Hepatocyte (in vitro differentiated cells): ENCODE measurements around the gene LMAN2. TPM values are rescaled to one million over a fixed set of nuclear protein-coding genes. Genes with fewer than 3 reads are reported as not detected.

ENCODE experiments used
- DNase-seq: peaks from one replicate; pipeline ENCODE4 v3.0.0-alpha.2; 2016; ENCODE audit warnings: low spot score
- H2AFZ ChIP-seq: fragments of 200-600 bp; sonication (generic); 2 replicates; pipeline ENCODE4 v1.6.0; 2016; ENCODE audit warnings: antibody characterized with exemption, mild to moderate bottlenecking
- H3K27ac ChIP-seq: fragments of 200-600 bp; sonication (generic); 2 replicates; pipeline ENCODE4 v1.5.1; 2016; ENCODE audit warnings: mild to moderate bottlenecking
- H3K27me3 ChIP-seq: fragments of 200-600 bp; sonication (generic); 2 replicates; pipeline ENCODE4 v1.6.1; 2016
- H3K36me3 ChIP-seq: fragments of 200-600 bp; sonication (generic); replicated peaks from 2 replicates; pipeline ENCODE4 v1.5.1; 2016; ENCODE audit warnings: low read depth; ENCODE audit not compliant: insufficient read depth
- H3K4me1 ChIP-seq: fragments of 200-600 bp; sonication (generic); 2 replicates; pipeline ENCODE4 v1.5.1; 2016; ENCODE audit warnings: mild to moderate bottlenecking, moderate library complexity; ENCODE audit not compliant: insufficient read depth
- H3K4me2 ChIP-seq: fragments of 200-600 bp; sonication (generic); 2 replicates; pipeline ENCODE4 v1.6.0; 2016
- H3K4me3 ChIP-seq: fragments of 200-600 bp; sonication (generic); 2 replicates; pipeline ENCODE4 v1.5.1; 2016; ENCODE audit warnings: mild to moderate bottlenecking
- H3K79me2 ChIP-seq: fragments of 200-600 bp; sonication (generic); 2 replicates; pipeline ENCODE4 v1.6.0; 2017; ENCODE audit warnings: mild to moderate bottlenecking
- H3K9me2 ChIP-seq: fragments of 200-600 bp; sonication (generic); replicated peaks from 2 replicates; pipeline ENCODE4 v1.6.0; 2017; ENCODE audit warnings: mild to moderate bottlenecking; ENCODE audit not compliant: insufficient read depth
- H3K9me3 ChIP-seq: fragments of 200-600 bp; sonication (generic); 2 replicates; pipeline ENCODE4 v1.5.1; 2016; ENCODE audit warnings: low read depth, mild to moderate bottlenecking
- H4K20me1 ChIP-seq: fragments of 200-600 bp; sonication (generic); 2 replicates; pipeline ENCODE4 v1.6.0; 2016; ENCODE audit warnings: mild to moderate bottlenecking; ENCODE audit not compliant: insufficient read depth, poor library complexity, severe bottlenecking
- EZH2 ChIP-seq: fragments of 200-600 bp; sonication (generic); IDR thresholded peaks from 2 replicates; pipeline ENCODE4 v1.6.1; 2016; ENCODE audit warnings: antibody characterized with exemption, mild to moderate bottlenecking, borderline replicate concordance
- EZH2phosphoT487 ChIP-seq: fragments of 200-600 bp; sonication (generic); IDR thresholded peaks from one replicate; pipeline ENCODE4 v1.6.1; 2018; ENCODE audit warnings: antibody characterized with exemption, mild to moderate bottlenecking, low read depth, moderate library complexity; ENCODE audit not compliant: unreplicated experiment, severe bottlenecking
- WGBS: methylation state at CpG from one replicate; pipeline ENCODE4 v1.1.6; 2016; ENCODE audit warnings: low lambda C conversion rate; ENCODE audit errors: missing lambda C conversion rate; 5-methylcytosine and 5-hydroxymethylcytosine counted together
- polyA plus RNA-seq: library from polyadenylated mRNA; unstranded; fragments of >200 nt; fragmentation: Nextera tagmentation; extraction: Ambion mirVana; gene quantifications from 2 replicates; pipeline ENCODE4 v1.2.1, GENCODE V29; 2016
- total RNA-seq: library from RNA; depleted of rRNA; stranded (reverse); fragments of >200 nt; gene quantifications from 2 replicates; pipeline ENCODE4 v1.2.3, GENCODE V29; 2014
- TF ChIP-seq, protein P1 (sequence below): fragments of 200-600 bp; sonication (generic); IDR thresholded peaks from 2 replicates; pipeline ENCODE4 v1.5.1; 2016; ENCODE audit warnings: antibody characterized with exemption, mild to moderate bottlenecking; ENCODE audit not compliant: poor library complexity

Gene LMAN2
- total and polyA plus RNA-seq, 2 experiments from 2014 or later, result 357 to 391 TPM

- no peak overlapping the region for H3K4me3 ChIP-seq
- H2AFZ ChIP-seq, result no peak overlapping the region
- H4K20me1 ChIP-seq, result no peaks in the 10 kb centered on the region
- no peaks in the 10 kb centered on the region for H3K79me2 ChIP-seq
- H3K9me3 ChIP-seq, result no peaks in the 10 kb centered on the region
- TF ChIP-seq EZH2 (no peak), EZH2phosphoT487 (no peak)
- TF ChIP-seq, protein P1, sequence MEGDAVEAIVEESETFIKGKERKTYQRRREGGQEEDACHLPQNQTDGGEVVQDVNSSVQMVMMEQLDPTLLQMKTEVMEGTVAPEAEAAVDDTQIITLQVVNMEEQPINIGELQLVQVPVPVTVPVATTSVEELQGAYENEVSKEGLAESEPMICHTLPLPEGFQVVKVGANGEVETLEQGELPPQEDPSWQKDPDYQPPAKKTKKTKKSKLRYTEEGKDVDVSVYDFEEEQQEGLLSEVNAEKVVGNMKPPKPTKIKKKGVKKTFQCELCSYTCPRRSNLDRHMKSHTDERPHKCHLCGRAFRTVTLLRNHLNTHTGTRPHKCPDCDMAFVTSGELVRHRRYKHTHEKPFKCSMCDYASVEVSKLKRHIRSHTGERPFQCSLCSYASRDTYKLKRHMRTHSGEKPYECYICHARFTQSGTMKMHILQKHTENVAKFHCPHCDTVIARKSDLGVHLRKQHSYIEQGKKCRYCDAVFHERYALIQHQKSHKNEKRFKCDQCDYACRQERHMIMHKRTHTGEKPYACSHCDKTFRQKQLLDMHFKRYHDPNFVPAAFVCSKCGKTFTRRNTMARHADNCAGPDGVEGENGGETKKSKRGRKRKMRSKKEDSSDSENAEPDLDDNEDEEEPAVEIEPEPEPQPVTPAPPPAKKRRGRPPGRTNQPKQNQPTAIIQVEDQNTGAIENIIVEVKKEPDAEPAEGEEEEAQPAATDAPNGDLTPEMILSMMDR, result no peak
- WGBS, result 98% methylated on average over 31 of the region's 35 CpGs
- no peaks in the 10 kb centered on the region for H3K27me3 ChIP-seq
- no peak for DNase-seq
- no peak overlapping the region for H3K27ac ChIP-seq
- no peaks in the 10 kb centered on the region for H3K4me1 ChIP-seq
- no peak overlapping the region for H3K4me2 ChIP-seq
- H3K36me3 ChIP-seq, result no peaks in the 10 kb centered on the region
- H3K9me2 ChIP-seq, result no peaks in the 10 kb centered on the region
These were observed 19.2 kb downstream of the LMAN2 start for GRCh38 chr5:177332031-177332895.

DNA sequence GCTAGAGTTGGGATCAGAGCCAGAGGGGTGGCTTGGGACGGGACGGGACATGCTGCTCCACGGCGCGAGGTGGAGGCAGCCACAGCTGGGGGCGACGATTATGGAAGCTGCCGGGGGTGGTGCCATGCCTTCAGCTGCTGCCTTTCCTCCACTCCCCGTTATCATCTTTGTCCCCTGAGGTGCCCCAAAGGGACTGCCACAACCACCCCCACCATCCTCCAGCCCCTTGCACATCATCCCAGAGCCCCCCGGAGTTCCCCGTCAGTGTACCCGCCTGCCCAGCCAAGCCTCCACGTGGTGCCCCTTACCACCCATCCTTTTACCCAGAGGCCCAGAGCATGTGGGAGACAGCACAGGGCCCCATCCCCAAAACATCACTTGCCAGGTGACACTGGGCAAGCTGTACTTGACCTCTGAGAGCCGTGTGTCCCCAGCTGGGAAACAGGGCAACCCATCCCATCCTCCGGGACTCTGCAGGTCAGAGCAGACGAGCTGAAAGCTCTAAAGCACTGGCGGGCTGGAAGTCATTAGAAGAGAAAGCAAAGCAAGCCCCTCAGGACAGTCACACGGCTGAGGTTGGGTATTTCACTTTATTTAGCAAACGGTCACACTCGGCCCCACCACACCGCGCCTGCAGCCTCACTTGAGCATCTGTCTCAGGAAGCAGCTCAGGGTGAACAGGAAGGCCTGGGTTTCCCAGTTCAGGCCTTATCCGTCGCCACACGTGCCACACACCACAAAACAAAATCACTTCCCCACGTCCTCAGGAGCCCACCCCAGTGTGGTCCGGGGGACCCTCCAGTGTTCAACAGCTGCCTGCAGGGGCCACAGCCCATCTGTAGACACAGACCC lies 20.3 kb downstream of the LMAN2 start:
- DNase-seq, result no peak
- H3K4me1 ChIP-seq, result peaks cover 3% of the 10 kb centered on the region
- TF ChIP-seq EZH2 (no peak), EZH2phosphoT487 (no peak)
- TF ChIP-seq, protein P1, result no peak
- H4K20me1 ChIP-seq, result no peaks in the 10 kb centered on the region
- H3K4me2 ChIP-seq, result no peak overlapping the region
- no peaks in the 10 kb centered on the region for H3K36me3 ChIP-seq
- 96% methylated on average over 23 of the region's 27 CpGs for WGBS
- no peak overlapping the region for H3K27ac ChIP-seq
- no peak overlapping the region for H3K4me3 ChIP-seq
- no peaks in the 10 kb centered on the region for H3K9me3 ChIP-seq
- no peaks in the 10 kb centered on the region for H3K27me3 ChIP-seq
- no peaks in the 10 kb centered on the region for H3K79me2 ChIP-seq
- no peaks in the 10 kb centered on the region for H3K9me2 ChIP-seq
- H2AFZ ChIP-seq, result no peak overlapping the region

DNA sequence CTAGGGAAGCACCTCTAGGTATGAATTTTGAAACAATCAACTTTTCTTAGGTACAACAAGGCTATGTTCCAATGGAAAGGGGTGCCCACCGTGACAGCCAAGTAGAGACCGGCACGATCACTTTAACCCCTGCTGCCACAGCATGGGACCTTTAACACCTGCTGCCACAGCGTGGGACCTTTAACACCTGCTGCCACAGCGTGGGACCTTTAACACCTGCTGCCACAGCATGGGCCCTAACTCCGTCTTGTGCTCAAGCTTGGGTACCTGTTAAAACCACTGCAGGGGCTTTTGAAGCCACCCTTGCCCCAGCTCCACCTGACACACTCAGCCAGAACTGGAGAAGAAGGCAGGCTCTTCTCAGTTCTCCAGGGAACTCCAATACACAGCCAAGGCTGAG lies 21.6 kb downstream of the LMAN2 start:
- Histone ChIP-seq H3K36me3 (no peaks in the 10 kb centered on the region), H3K9me3 (no peaks in the 10 kb centered on the region), H3K4me3 (no peak overlapping the region), H3K27ac (no peak overlapping the region), H3K79me2 (no peaks in the 10 kb centered on the region), H3K27me3 (no peaks in the 10 kb centered on the region), H3K9me2 (no peaks in the 10 kb centered on the region), H4K20me1 (no peaks in the 10 kb centered on the region), H3K4me1 (peaks cover 14% of the 10 kb centered on the region), H3K4me2 (no peak overlapping the region), H2AFZ (no peak overlapping the region)
- DNase-seq, result no peak
- 94% methylated on average over 6 of the region's 6 CpGs for WGBS
- TF ChIP-seq, protein P1, result no peak
- TF ChIP-seq EZH2 (no peak), EZH2phosphoT487 (no peak)
